HCT116 (cell line): Measurements from ENCODE around the gene PMS1. TPM values are rescaled to one million over a fixed set of nuclear protein-coding genes. Genes with fewer than 3 reads are reported as not detected.

ENCODE experiments used
- ATAC-seq: fragments of 200-7000 bp; cut with Tn5 transposase; 2 replicates; pipeline ENCODE4 v1.9.1; 2020; ENCODE audit warnings: mild to moderate bottlenecking, moderate library complexity
- BruUV-seq: library from RNA; stranded (reverse); fragments of 400-500 nt; replicated peaks from 2 replicates; lab custom pipeline; 2021; lab: Mats Ljungman, UMichigan
- CTCF ChIA-PET: fragments of 300-600 bp; sonication (Branson Sonifier 250); formaldehyde crosslinking; loops from one replicate; lab custom pipeline; 2021; ENCODE audit warnings: antibody characterized with exemption; lab: Charles Lee
- POLR2A ChIA-PET: fragments of 300-600, 350-600 bp; sonication (Branson Sonifier 250); formaldehyde crosslinking; loops from one replicate; lab custom pipeline; 2021; ENCODE audit warnings: antibody characterized with exemption; lab: Charles Lee
- RAD21 ChIA-PET, 2 experiments: fragments of 300-600 bp; sonication (Branson Sonifier 250); formaldehyde crosslinking; loops; one replicate each; lab custom pipeline; 2023; ENCODE audit warnings: low total read pairs in 2 of 2; ENCODE audit not compliant: uncharacterized antibody in 2 of 2, unreplicated experiment in 2 of 2, low non-redundant PET in 1 of 2; lab: Charles Lee
- DNase-seq: peaks from one replicate; pipeline ENCODE4 v3.0.0-alpha.2; 2010; ENCODE audit warnings: low read depth, low spot score
- H2AFZ ChIP-seq: fragments of 200-600 bp; shearing (Covaris generic), sonication (generic); 2 replicates; pipeline ENCODE4 v1.6.1; 2017; ENCODE audit warnings: low read depth, mixed run types, mixed read lengths, antibody characterized with exemption, low read length; ENCODE audit not compliant: poor library complexity, severe bottlenecking
- H3K27ac ChIP-seq: 2 replicates; pipeline ENCODE4 v1.5.1; 2012; ENCODE audit warnings: low read depth, low read length
- H3K27me3 ChIP-seq: fragments of 200-600 bp; sonication (generic); 2 replicates; pipeline ENCODE4 v1.6.1; 2016; ENCODE audit warnings: mixed run types, low read length, mixed read lengths; ENCODE audit not compliant: insufficient read depth
- H3K36me3 ChIP-seq, 2 experiments: fragments of 200-500 bp in 1 of 2; fragments of 200-600 bp in 1 of 2; sonication (Bioruptor generic) in 1 of 2; sonication (generic) in 1 of 2; 2 replicates each; pipeline versions ENCODE4 v1.5.1 to v1.6.1; 2014 to 2016; ENCODE audit warnings: low read length in 2 of 2, inconsistent platforms in 1 of 2, mixed read lengths in 1 of 2, mixed run types in 1 of 2; ENCODE audit not compliant: insufficient read depth in 2 of 2, control insufficient read depth in 1 of 2
- H3K4me1 ChIP-seq, 2 experiments: fragments of 200-600 bp in 1 of 2; sonication (generic) in 1 of 2; 2 replicates each; pipeline versions ENCODE4 v1.5.1 to v1.6.1; 2012 to 2017; ENCODE audit warnings: low read length in 2 of 2, inconsistent platforms in 1 of 2, mild to moderate bottlenecking in 1 of 2, mixed read lengths in 1 of 2, mixed run types in 1 of 2, moderate library complexity in 1 of 2; ENCODE audit not compliant: insufficient read depth in 2 of 2, control insufficient read depth in 1 of 2
- H3K4me2 ChIP-seq: fragments of 200-600 bp; sonication (generic); 2 replicates; pipeline ENCODE4 v1.6.1; 2017; ENCODE audit warnings: mixed run types, low read length, mixed read lengths
- H3K4me3 ChIP-seq, 2 experiments: fragments of 200-600 bp in 1 of 2; sonication (generic) in 1 of 2; replicated peaks in 1 of 2; 2 replicates each; pipeline ENCODE4 v1.5.1; 2011 to 2016; ENCODE audit warnings: low read length in 2 of 2, control low read depth in 1 of 2, low read depth in 1 of 2, mild to moderate bottlenecking in 1 of 2, mixed read lengths in 1 of 2, mixed run types in 1 of 2
- H3K79me2 ChIP-seq: fragments of 200-600 bp; sonication (generic); 2 replicates; pipeline ENCODE4 v1.6.1; 2017; ENCODE audit warnings: mild to moderate bottlenecking, mixed run types, low read length, moderate library complexity, mixed read lengths; ENCODE audit not compliant: insufficient read depth
- H3K9ac ChIP-seq: fragments of 200-600 bp; sonication (generic); 2 replicates; pipeline ENCODE4 v1.6.1; 2016; ENCODE audit warnings: low read length, mixed read lengths
- H3K9me2 ChIP-seq: fragments of 200-600 bp; sonication (generic), shearing (Covaris generic); 2 replicates; pipeline ENCODE4 v1.6.1; 2017; ENCODE audit warnings: mixed run types, mild to moderate bottlenecking, moderate library complexity; ENCODE audit not compliant: insufficient read depth
- H3K9me3 ChIP-seq, 2 experiments: fragments of 200-500 bp in 1 of 2; fragments of 200-600 bp in 1 of 2; sonication (Bioruptor generic) in 1 of 2; sonication (generic) in 1 of 2; 2 replicates each; pipeline ENCODE4 v1.6.1; 2014 to 2017; ENCODE audit warnings: low read length in 2 of 2, mixed read lengths in 2 of 2, inconsistent platforms in 1 of 2, low read depth in 1 of 2, mild to moderate bottlenecking in 1 of 2, mixed run types in 1 of 2, moderate library complexity in 1 of 2; ENCODE audit not compliant: control insufficient read depth in 1 of 2, insufficient read depth in 1 of 2
- H4K20me1 ChIP-seq: fragments of 200-600 bp; sonication (generic), shearing (Covaris generic); 2 replicates; pipeline ENCODE4 v1.6.1; 2017; ENCODE audit warnings: mixed run types, mild to moderate bottlenecking, moderate library complexity; ENCODE audit not compliant: insufficient read depth
- ATF3 ChIP-seq: IDR thresholded peaks from 2 replicates; pipeline ENCODE4 v1.6.1; 2012
- CEBPB ChIP-seq: IDR thresholded peaks from 2 replicates; pipeline ENCODE4 v1.6.1; 2012; ENCODE audit warnings: low read depth
- EGR1 ChIP-seq: IDR thresholded peaks from 2 replicates; pipeline ENCODE4 v1.6.1; 2012; ENCODE audit warnings: low read depth
- EZH2 ChIP-seq: fragments of 200-600 bp; sonication (generic); IDR thresholded peaks from 2 replicates; pipeline ENCODE4 v1.6.1; 2017; ENCODE audit warnings: antibody characterized with exemption, mixed run types
- EZH2phosphoT487 ChIP-seq: fragments of 200-600 bp; IDR thresholded peaks from 2 replicates; pipeline ENCODE4 v1.6.1; 2018; ENCODE audit warnings: antibody characterized with exemption, borderline replicate concordance
- JUND ChIP-seq: IDR thresholded peaks from 2 replicates; pipeline ENCODE4 v1.6.1; 2012
- POLR2AphosphoS5 ChIP-seq: IDR thresholded peaks from 2 replicates; pipeline ENCODE4 v1.6.1; 2011; ENCODE audit warnings: mild to moderate bottlenecking, low read depth, low read length, moderate library complexity
- REST ChIP-seq: IDR thresholded peaks from 2 replicates; pipeline ENCODE4 v1.6.1; 2012; ENCODE audit warnings: low read depth
- SIN3A ChIP-seq: IDR thresholded peaks from 2 replicates; pipeline ENCODE4 v1.6.1; 2012; ENCODE audit warnings: low read depth
- SP1 ChIP-seq: IDR thresholded peaks from 2 replicates; pipeline ENCODE4 v1.6.1; 2012; ENCODE audit warnings: low read depth
- TCF7L2 ChIP-seq: IDR thresholded peaks from 2 replicates; pipeline ENCODE4 v1.7.0; 2011; ENCODE audit warnings: borderline replicate concordance, inconsistent platforms; ENCODE audit not compliant: insufficient read depth, insufficient read length; ENCODE audit errors: extremely low read depth
- ZBTB33 ChIP-seq: IDR thresholded peaks from 2 replicates; pipeline ENCODE4 v1.6.1; 2011; ENCODE audit warnings: mild to moderate bottlenecking, low read length, moderate library complexity; ENCODE audit not compliant: insufficient replicate concordance; ENCODE audit errors: extremely low read depth
- ZFX ChIP-seq: fragments of 450-650 bp; IDR thresholded peaks from 2 replicates; pipeline ENCODE4 v1.6.1; 2017
- ZNF274 ChIP-seq: fragments of 200-500 bp; sonication (Bioruptor generic); IDR thresholded peaks from 2 replicates; pipeline ENCODE4 v1.6.1; 2014; ENCODE audit warnings: mild to moderate bottlenecking, low read depth, low read length, inconsistent platforms
- intact Hi-C: fragments of 100-400 bp; cut with micrococcal nuclease; formaldehyde crosslinking; loops from 2 replicates; pipeline ENCODE4 v1.10.0; 2022
- total RNA-seq: library from RNA; stranded (reverse); gene quantifications from one replicate; pipeline ENCODE4 v1.2.1, GENCODE V29; 2021; ENCODE audit not compliant: unreplicated experiment
- TF ChIP-seq, protein P1 (sequence below): IDR thresholded peaks from 2 replicates; pipeline ENCODE4 v1.6.1; 2012

Gene PMS1
- total RNA-seq, 1 experiment from 2014 or later = 53.2 TPM

GRCh38 chr2:189874586-189875320 lies 90.5 kb downstream of the PMS1 start (continued):
- TF ChIP-seq REST (no peak), EGR1 (no peak), EZH2phosphoT487 (no peak), CEBPB (no peak), POLR2AphosphoS5 (no peak), SP1 (no peak), ZNF274 (no peak)

DNA sequence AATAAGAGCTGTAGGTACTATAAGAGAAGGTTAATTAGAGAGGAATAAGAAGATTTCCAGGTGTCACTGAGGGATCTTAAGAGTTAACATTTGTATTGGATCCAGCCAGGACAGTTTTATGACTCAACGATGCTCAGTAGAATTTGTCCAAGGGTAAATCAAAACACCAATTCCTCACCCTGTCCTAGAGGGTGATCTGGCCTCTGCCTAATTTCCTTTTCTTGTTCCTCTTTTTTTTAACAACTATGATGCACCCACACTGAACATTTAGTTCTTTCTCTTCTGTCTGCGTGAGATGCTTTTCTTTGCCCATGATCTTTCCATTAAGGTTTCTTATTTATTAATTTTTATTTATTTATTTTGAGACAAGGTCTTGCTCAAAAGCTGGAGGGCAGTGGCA lies 92.0 kb downstream of the PMS1 start:
- H3K9ac ChIP-seq = no peak overlapping the region
- CTCF ChIA-PET = no interaction called here
- no peaks in the 10 kb centered on the region for H3K9me2 ChIP-seq
- H3K27me3 ChIP-seq = no peaks in the 10 kb centered on the region
- no peak overlapping the region for H3K4me3 ChIP-seq
- ATAC-seq = no peak
- H3K9me3 ChIP-seq = no peaks in the 10 kb centered on the region
- intact Hi-C loops = no loop called here
- no peaks in the 10 kb centered on the region for H4K20me1 ChIP-seq
- no peaks in the 10 kb centered on the region for H3K79me2 ChIP-seq
- no peak overlapping the region for H3K27ac ChIP-seq
- no TSS peak for BruUV-seq
- POLR2A ChIA-PET = no interaction called here
- H3K36me3 ChIP-seq = peaks cover 0 to 3% of the 10 kb centered on the region in 2 experiments; a peak in 2 of 4 replicates
- no peaks in the 10 kb centered on the region for H3K4me1 ChIP-seq
- H2AFZ ChIP-seq = no peak overlapping the region
- no peak for TF ChIP-seq CEBPB
- TF ChIP-seq, protein P1, sequence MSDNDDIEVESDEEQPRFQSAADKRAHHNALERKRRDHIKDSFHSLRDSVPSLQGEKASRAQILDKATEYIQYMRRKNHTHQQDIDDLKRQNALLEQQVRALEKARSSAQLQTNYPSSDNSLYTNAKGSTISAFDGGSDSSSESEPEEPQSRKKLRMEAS = no peak
- TF ChIP-seq ATF3 = no peak
- TF ChIP-seq EGR1 = no peak
- TF ChIP-seq EZH2 = no peak
- no peak for TF ChIP-seq SIN3A
- no peak for TF ChIP-seq ZFX
- no peak for TF ChIP-seq TCF7L2
- no peak for TF ChIP-seq ZBTB33
- no peak for TF ChIP-seq POLR2AphosphoS5
- no peak for TF ChIP-seq JUND
- no peak overlapping the region for H3K4me2 ChIP-seq
- no peak for DNase-seq
- RAD21 ChIA-PET = interaction anchor here in 1 of 2 experiments (0.6 kb wide), 1 partner anchor 40 kb away, joined by 3 read pairs; no protein-coding TSS in a partner anchor
